GM21717 (cell line): ENCODE data around the gene TUSC2.

Source experiments
- ATAC-seq: cut with Tn5 transposase; IDR thresholded peaks from one replicate; pipeline ENCODE4 v1.9.1; 2021; ENCODE audit warnings: mild to moderate bottlenecking, moderate library complexity; ENCODE audit not compliant: unreplicated experiment

The TUSC2 gene

DNA sequence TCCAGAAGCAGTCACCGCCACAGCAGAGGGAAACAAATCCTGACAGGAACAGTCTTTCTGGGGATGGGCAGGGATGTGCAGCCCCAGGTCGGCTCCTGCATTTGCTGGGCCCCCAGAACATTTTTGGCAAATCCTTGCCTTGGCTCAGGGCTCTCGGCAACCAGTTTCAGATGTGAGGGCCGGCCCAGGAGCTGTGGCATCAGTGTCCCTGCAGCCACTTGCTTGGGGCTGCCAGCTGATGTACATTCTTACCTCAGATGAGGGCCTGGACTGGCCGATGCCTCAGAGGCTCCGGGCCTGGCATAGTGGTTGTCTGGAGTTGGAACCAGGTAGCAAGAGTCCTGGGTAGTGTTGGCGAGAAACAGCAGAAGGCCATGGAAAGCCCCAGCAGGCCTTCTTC is 26.8 kb upstream of the TUSC2 start:
- ATAC-seq, result no peak

DNA sequence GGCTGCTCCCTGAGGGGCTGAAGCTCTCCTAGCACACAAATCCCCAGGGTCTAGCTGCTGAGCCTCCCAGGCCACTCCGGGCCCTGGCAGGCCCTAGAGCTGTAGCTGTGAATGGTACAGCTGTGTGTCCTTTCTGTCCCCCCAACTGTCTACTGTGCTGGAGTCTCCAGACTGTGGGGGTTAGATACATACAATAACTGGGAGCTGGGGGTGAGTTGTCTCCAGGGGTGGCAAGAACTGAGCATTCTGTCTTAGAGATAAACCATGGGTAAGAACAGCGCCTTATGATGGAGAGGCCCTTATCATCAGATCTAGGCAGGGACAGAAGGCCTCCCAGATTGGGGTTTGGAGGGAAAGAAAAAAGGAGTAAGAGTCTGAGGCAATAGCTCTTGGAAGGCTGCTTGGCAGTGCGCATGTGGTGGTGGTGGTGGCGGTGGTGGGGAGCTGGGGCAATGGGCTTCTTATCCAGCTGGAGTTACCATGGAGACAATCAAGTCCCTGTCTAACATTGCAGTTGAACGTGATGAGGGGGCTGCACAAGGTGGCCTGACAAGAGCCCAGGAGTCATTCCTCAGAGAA is 26.3 kb upstream of the TUSC2 start:
- no peak for ATAC-seq

DNA sequence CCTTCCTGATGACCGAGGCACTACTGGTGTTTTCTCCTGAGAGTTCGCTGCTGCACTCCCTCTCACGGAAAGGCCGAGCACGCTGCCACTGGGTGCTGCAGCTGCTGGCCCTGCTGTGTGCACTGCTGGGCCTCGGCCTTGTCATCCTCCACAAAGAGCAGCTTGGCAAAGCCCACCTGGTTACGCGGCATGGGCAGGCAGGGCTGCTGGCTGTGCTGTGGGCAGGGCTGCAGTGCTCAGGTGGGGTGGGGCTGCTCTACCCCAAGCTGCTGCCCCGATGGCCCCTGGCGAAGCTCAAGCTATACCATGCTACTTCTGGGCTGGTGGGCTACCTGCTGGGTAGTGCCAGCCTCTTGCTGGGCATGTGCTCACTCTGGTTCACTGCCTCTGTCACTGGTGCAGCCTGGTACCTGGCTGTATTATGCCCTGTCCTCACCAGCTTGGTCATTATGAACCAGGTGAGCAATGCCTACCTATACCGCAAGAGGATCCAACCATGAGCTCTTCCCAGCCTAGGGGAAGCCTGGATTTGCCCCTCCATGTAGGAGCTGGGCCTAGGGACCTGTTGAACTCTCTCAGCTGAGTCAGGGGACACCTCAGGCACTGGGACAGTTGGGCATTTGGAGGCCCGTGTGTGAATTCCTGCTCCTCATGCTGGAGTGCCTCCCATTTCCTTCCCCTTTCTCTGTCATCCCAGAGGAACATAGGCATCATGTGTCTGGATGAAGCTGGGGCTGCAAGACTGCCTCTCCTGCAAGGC is 25.4 kb upstream of the TUSC2 start:
- no peak for ATAC-seq

DNA sequence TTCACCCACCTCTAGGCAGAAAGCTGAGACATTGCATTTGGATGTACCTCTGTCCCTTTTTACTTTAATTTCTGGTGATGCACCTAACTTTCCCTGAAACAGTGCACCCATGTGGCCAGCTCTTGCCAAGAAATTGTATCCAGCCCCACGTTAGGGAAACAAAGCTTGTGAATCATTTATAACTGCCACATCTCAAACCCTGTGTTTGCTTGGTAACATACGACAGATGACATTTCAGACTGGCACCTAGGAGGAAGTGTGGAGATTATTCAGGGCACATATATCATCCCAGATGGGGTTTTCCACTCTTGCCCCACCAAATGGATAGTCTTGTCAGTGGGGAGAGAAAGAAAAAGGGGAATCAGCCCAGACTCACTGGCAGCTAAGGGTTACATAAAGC is 24.8 kb upstream of the TUSC2 start:
- ATAC-seq, result no peak

DNA sequence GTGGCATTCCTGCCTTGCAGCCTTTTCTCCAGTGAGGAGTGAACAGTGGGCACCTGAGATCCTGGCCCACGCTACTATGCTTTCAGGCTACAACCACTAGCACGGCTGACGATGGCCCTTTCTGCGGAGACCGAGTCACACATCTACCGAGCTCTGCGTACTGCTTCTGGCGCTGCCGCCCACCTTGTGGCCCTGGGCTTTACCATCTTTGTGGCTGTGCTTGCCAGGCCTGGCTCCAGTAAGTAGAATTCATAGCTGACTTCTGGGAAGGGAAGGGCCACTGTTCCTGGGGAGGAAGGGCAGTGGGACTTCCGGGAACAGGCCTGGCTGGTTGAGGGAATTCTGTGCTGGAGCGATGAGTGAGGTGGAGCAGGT is 23.3 kb upstream of the TUSC2 start:
- ATAC-seq, result no peak

DNA sequence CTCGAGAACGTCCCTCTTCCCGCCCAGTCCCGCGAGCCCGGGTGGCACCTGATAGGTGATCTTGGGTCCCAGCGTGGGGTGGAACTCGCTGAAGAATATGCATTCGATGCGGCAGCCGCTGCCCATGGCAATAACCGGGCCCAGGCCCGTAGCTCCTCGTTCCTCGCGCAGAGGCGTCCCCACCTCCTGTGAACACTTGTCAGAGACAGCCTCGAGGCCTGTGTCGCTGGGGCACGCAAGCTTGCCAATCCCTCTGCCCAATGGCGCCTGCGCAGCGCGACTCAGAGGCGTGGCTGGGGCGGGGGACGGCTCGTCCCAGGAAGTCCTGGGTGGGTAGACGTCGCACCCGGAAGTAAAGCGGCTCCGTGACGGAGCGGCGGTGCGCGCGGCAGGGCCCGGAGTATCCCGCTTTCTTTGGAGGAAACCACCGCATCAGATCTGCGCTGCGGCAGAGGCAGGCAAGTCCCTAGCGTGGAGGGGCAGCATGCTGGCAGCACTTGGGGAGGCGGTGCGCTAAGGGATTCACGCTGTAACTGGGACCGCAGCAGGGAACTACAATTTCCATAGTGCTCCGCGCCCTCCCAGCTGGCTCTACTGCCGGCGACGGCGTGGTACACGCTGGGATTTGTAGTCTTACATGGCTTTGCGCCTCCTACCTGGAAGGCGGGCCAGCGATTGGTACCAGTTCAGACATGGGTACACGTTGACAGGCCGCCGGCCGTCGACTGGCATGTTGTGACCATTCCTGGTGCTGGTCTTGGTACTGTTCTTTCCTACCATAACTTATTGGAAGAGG is 22.7 kb upstream of the TUSC2 start, which contains the start of the genes CYB561D2 and NPRL2:
TSS of gene CYB561D2 (plus strand) at position 336 of the 796 bp plus-strand sequence. CDS start 572 bp downstream, outside the sequence.
TSS of gene NPRL2 (minus strand) at position 249 of the 796 bp plus-strand sequence. CDS start at position 126, 123 bp downstream.
- ATAC-seq, result peak; percentile 75

DNA sequence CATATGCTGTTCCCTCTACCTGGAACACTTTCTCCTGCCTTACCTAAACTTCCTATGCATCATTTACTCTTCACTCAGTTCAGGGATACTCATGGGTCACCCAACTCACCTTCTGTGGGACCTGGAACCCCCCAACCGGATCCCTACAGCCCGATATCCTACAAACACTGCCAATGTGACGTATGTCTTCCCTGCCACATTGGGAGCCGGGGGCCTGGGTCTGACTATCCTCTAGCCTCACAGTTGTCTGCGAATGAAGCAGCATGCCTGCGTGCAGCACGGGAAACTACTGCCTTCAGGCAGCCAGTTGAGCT is 22.1 kb upstream of the TUSC2 start:
- ATAC-seq, result no peak

DNA sequence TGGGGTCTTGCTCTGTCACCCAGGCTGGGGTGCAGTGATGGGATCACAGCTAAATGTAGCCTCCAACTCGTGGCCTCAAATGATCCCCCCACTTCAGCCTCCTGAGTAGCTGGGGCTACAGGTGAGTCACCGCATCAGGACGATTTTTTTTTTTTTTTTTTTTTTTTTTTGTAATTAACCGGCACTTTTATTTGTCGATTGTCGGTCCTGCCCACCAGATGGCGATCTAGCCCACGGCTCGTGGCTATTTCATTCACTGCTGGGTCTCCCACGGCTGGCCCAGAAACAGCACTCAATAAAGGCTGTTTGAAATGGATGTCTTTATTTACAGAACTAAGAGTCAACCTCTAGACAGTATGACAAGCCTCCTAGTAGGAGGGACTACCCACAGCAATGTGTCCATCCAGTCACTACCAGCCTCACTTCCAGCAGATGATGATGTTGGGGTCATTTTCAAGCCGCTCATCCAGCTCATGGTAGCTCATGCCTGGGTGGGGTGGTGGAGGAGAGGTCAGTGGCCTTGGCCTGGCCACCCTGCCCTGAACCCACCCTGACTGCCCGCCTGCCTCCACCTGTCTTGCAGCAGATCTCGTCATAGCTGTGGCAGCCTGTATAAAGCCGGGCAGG is 19.3 kb upstream of the TUSC2 start:
- no peak for ATAC-seq

DNA sequence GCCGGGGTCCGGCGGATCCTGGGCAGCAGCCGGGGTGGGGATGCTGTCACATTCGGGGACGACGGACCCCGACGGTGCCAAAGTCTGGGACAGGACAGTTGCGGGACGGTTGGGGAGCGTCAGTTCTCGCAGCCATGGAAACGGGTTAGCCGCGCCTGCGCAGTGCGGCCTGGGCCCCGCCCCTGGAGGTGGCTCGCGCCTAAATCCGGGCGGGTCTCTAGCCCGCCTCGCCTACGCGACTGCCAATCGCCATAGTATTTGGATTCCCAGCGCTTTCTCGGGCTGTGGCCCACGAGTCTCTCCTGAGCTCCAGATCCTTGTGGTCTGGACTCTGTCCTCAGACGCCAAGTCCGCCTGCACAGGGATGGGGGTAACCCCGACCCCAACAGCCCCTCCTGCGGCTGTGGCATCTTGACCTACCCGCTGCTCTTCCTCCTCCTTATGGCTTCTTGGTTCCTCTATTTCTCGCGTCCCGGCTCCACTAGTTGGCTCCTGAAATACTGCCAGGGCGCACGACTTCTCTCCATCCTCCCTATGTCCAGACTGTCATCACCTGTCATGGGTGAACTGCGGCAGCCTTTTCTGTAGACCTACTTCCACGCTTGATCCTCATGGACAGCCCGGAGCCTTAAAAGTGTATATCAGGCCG is 17.7 kb upstream of the TUSC2 start, which contains the start of gene ZMYND10:
TSS of gene ZMYND10 (minus strand) at position 147 of the 649 bp plus-strand sequence. CDS start 153 bp downstream, outside the sequence.
- no peak for ATAC-seq

DNA sequence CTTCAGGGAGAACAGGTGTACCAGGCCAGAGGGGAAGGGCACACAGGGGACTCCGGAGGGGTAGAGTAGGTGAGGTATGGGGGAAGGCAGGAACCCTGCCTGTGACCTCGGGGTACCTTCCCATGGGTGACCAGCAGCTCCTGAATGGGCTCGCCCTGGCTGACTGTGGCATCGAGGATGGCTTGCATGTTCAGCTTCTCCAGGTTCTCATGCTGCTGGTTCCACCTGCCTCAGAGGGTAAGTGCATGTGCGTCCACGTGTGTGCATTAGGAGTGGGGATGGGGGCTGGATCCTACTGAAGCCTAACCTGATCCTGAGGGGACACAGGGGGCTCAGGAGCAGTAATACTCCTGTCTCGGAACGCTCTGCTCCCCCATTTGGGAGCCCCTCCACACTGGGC is 17.0 kb upstream of the TUSC2 start:
- ATAC-seq, result no peak

DNA sequence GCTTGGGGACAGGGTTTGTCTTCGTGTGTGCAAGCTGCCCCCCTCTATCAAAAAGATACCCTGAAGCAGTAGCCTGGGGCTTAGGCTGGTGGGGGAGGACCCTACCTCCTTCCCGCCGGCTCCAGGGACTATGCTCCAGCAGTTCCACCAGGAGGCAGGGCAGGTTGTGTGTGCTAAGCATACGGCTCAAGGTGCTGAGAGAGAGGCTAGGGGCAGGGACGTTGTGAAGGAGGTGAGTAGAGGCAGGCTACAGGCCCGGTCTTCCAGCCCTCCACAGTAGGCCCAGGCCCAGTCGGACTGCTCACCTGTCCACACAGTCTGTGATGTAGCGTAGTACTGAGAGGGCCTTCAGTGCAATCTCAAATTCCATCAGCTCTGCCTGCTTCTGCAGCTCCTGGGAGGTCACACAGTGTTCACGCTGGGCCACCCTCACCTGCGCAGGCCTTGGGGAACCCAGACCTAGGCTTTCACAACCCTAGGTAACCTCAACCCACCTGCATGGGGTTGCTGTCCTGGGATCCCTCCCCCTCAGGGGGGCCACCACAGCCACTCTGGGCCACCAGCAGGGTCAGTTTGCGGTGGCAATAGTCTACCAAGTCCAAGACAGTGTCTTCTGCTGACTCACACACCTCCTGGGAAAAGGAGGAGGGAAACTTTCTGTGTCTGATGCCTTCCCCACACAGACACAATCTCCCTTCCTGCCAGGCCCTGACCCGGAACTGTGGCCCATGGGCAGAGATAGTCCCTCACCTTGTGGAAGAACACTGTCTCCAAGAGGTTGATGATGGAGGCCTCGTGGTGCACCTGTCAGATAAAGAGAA is 15.0 kb upstream of the TUSC2 start:
- no peak for ATAC-seq

DNA sequence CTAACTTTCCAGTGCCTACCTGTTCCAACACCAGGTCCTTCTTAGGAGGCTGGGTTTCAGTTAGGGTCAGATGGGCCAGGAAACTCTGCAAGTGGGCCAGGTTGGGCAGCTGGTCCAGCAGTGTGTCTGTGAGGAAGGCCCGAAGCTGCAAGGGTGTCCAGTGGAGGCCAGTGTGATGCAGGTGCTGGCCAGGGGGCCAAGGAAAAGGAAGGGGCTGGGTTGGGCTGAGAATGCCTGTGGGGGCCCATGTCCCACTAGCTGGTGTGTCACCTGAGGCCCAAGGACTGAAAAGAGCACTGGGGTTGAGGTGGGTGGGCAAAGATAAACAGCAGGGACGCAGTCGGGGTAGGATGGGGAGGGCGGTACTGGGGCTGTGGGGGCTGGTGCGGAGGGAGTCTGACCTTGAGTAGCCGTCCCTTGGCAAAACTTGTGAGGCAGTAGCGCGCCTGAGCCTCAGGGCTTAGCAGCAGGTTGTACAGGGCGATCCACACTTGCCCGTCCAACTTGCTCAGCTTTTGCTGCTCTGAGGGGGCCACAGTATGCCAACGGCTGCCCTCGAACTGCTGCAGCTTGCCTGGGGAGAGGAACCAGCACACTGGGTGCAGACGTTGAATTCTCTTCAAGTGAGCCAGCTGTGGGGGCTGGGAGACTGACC is 14.1 kb upstream of the TUSC2 start:
- no peak for ATAC-seq

DNA sequence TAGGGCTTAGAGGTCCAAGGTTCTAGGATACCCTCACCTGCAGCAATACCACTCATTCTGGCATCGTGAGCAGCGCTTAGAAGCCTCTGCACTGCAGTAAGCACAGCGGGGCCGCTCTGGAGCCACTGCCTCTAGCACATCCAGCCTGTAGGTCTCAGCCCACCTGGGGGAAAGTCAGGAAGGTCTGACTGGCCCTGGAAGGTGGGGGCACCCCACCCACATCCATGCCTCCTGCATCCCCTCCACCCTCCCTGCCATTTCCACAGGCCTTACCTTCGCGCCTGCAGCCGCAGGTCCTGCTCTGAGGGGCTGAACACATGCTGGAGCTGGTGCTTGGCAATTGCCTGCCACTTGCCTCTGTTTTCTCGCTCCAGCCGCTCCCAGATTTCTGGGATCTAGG is 13.5 kb upstream of the TUSC2 start:
- ATAC-seq, result no peak

DNA sequence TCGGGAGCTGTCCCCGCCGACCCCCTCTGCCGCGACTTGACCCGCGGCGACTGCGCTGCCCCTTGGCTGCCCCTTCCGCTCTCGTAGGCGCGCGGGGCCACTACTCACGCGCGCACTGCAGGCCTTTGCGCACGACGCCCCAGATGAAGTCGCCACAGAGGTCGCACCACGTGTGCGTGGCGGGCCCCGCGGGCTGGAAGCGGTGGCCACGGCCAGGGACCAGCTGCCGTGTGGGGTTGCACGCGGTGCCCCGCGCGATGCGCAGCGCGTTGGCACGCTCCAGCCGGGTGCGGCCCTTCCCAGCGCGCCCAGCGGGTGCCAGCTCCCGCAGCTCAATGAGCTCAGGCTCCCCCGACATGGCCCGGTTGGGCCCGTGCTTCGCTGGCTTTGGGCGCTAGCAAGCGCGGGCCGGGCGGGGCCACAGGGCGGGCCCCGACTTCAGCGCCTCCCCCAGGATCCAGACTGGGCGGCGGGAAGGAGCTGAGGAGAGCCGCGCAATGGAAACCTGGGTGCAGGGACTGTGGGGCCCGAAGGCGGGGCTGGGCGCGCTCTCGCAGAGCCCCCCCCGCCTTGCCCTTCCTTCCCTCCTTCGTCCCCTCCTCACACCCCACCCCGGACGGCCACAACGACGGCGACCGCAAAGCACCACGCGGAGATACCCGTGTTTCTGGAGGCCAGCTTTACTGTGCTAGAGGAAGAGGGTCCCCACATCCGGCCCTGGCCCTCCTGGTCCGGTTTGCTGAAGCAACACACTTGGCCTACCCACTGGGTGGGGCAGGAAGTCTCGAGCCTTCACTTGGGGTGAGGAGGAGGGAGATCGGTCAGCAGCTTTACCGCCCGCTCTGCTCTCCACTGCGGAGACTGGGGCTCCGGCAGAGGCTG is 12.7 kb upstream of the TUSC2 start, which contains the start of gene RASSF1:
TSS of gene RASSF1 (minus strand) at position 389 of the 882 bp plus-strand sequence. CDS start at position 358, 31 bp downstream.
- no peak for ATAC-seq

DNA sequence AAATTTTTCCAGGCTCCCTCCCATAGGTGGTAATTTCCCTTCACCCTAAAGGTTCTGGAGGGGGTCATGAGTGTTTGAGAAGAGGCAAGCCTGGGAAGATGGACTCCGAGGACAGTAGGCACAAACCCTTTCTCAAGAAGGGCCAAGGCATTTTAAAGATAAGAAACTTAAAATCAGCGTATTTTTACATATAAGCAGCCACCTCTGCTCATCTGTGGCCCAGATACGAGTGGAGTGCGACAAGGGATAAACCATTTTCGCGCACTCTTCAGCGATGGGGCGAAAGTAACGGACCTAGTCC is 12.1 kb upstream of the TUSC2 start:
- no peak for ATAC-seq

DNA sequence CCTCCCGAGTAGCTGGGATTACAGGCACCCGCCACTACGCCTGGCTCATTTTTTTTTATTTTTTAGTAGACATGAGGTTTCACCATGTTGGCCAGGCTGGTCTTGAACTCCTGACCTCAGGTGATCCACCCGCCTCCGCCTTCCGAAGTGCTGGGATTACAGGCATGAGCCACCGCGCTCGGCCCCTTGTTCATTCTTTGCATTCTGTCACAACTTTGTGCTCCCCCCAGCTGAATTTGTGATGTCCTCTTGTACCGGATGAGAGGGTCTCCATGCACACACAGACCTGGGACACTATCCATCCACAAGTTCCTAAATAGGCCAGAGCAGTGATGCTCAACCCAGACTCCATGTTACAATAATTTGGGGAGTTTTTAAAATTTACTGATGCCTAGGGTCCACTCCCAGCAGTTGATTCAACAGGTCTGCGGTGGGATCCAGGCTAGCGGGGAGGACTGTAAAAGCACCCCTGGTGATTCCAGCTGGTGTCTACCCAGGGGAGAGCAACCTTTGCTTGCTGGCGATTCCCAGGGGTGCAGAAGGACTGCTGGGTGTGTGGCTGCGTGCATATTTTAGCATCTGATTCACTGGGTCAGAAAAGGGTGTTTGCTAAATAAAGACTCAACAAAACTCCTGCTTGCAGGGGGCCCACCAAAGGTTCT is 11.6 kb upstream of the TUSC2 start:
- no peak for ATAC-seq

DNA sequence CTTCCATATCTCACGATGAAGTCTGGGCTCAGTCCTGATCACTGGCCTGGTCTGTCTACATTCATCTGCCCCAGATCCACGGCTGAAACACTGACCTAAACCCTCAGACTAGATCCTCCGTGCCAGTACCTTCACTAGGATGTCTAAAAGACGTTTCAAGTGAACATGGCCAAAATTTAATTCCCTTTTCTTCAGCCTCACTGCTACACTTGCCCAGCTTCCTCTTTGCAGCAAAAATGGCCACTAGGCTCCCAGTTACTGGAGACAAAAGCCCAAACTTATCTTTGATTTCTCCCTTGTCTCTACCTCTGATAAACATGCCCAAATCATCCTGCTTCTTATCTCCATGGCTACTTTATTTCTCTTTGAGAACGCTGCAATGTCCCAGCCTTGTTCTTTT is 10.9 kb upstream of the TUSC2 start:
- no peak for ATAC-seq
